Mesendoderm (in vitro differentiated cells): ENCODE data around the gene PLCXD1.
"Not testable (repeated sequence)": the region's sequence is repeated elsewhere in the genome, so short reads cannot be mapped to it uniquely, and the experiment has no call there.

Experiments
- DNase-seq: peaks from one replicate; pipeline ENCODE4 v3.0.0; 2013
- H2AK5ac ChIP-seq: 2 replicates; pipeline ENCODE4 v1.6.1; 2013; ENCODE audit warnings: low read length, inconsistent platforms
- H2BK120ac ChIP-seq: 2 replicates; pipeline ENCODE4 v1.6.1; 2013; ENCODE audit warnings: low read depth, mild to moderate bottlenecking, low read length, moderate library complexity, mixed read lengths
- H2BK15ac ChIP-seq: replicated peaks from 2 replicates; pipeline ENCODE4 v1.6.1; 2013; ENCODE audit warnings: low read depth, mild to moderate bottlenecking, moderate library complexity
- H2BK5ac ChIP-seq: 2 replicates; pipeline ENCODE4 v1.6.1; 2013; ENCODE audit warnings: low read length, inconsistent platforms
- H3K18ac ChIP-seq: 2 replicates; pipeline ENCODE4 v1.6.1; 2013; ENCODE audit warnings: mild to moderate bottlenecking, low read length, mixed read lengths
- H3K23ac ChIP-seq: one replicate; pipeline ENCODE4 v1.6.1; 2013; ENCODE audit warnings: low read length
- H3K27ac ChIP-seq: 2 replicates; pipeline ENCODE4 v1.5.1; 2013; ENCODE audit warnings: low read depth, mild to moderate bottlenecking, inconsistent platforms, low read length, moderate library complexity
- H3K27me3 ChIP-seq: 2 replicates; pipeline ENCODE4 v1.6.1; 2013; ENCODE audit warnings: low read length, control low read depth, mild to moderate bottlenecking, inconsistent platforms; ENCODE audit not compliant: insufficient read depth, poor library complexity
- H3K36me3 ChIP-seq: 2 replicates; pipeline ENCODE4 v1.6.1; 2013; ENCODE audit warnings: low read length, inconsistent platforms; ENCODE audit not compliant: control insufficient read depth, insufficient read depth
- H3K4ac ChIP-seq: one replicate; pipeline ENCODE4 v1.6.1; 2013; ENCODE audit warnings: low read depth, mild to moderate bottlenecking, low read length, moderate library complexity
- H3K4me1 ChIP-seq: 2 replicates; pipeline ENCODE4 v1.6.1; 2013; ENCODE audit warnings: low read depth, low read length, inconsistent platforms; ENCODE audit not compliant: control insufficient read depth
- H3K4me2 ChIP-seq: 2 replicates; pipeline ENCODE4 v1.6.1; 2013; ENCODE audit warnings: low read length
- H3K4me3 ChIP-seq: 2 replicates; pipeline ENCODE4 v1.5.1; 2013; ENCODE audit warnings: mild to moderate bottlenecking, low read length
- H3K56ac ChIP-seq: one replicate; pipeline ENCODE4 v1.6.1; 2013; ENCODE audit warnings: low read length
- H3K79me1 ChIP-seq: 2 replicates; pipeline ENCODE4 v1.6.1; 2013; ENCODE audit warnings: low read length, inconsistent platforms
- H3K79me2 ChIP-seq: 2 replicates; pipeline ENCODE4 v1.6.1; 2013; ENCODE audit warnings: mild to moderate bottlenecking, low read length; ENCODE audit not compliant: control insufficient read depth, insufficient read depth
- H3K9ac ChIP-seq: 2 replicates; pipeline ENCODE4 v1.6.1; 2013; ENCODE audit warnings: low read length, inconsistent platforms
- H4K5ac ChIP-seq: one replicate; pipeline ENCODE4 v1.6.1; 2013; ENCODE audit warnings: low read length
- H4K8ac ChIP-seq: one replicate; pipeline ENCODE4 v1.6.1; 2013; ENCODE audit warnings: low read depth, mild to moderate bottlenecking, control low read depth, low read length, moderate library complexity
- WGBS: extraction: QIAGEN DNeasy Blood & Tissue Kit; methylation state at CpG from one replicate; pipeline ENCODE4 v1.1.7; 2013; ENCODE audit warnings: low lambda C conversion rate, missing lambda C conversion rate; ENCODE audit not compliant: insufficient coverage; ENCODE audit errors: extremely low coverage; 5-methylcytosine and 5-hydroxymethylcytosine counted together

PLCXD1 gene

DNA sequence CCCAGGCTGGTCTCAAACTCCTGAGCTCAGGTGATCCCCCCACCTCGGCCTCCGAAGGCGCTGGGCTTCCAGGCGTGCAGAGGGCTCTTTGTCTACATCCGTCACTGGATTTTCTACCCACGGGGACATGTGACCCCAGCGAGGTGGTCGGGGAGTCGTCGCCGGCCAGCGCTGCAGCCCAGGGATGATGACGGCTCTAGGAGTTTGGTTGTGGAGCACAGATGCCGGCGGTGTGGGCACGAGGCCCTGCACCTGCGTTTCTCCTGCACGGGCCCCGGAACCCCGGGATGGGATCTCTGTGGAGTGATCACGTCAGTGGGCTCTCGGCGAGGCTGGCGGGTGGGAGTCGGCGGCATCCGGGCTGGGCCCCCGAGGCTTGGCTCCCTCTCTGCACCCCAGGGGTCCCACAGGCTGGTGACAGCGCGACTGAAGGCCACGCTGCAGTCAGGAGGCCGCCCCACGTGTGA lies 46.5 kb downstream of the PLCXD1 start:
- H3K4me3 ChIP-seq = no peak overlapping the region
- no peaks in the 10 kb centered on the region for H3K4me1 ChIP-seq
- no peak overlapping the region for H3K9ac ChIP-seq
- no peak overlapping the region for H3K18ac ChIP-seq
- H2BK15ac ChIP-seq = no peak overlapping the region
- H3K79me2 ChIP-seq = no peaks in the 10 kb centered on the region
- H3K4me2 ChIP-seq = no peak overlapping the region
- H2AK5ac ChIP-seq = no peak overlapping the region
- no peak overlapping the region for H3K4ac ChIP-seq
- no peak overlapping the region for H2BK120ac ChIP-seq
- WGBS = no CpG with 5 or more reads among the region's 33 CpGs
- H4K8ac ChIP-seq = no peak overlapping the region
- H3K27me3 ChIP-seq = no peaks in the 10 kb centered on the region
- H4K5ac ChIP-seq = no peak overlapping the region
- H2BK5ac ChIP-seq = no peak overlapping the region
- H3K36me3 ChIP-seq = no peaks in the 10 kb centered on the region
- H3K56ac ChIP-seq = no peak overlapping the region
- H3K27ac ChIP-seq = no peak overlapping the region
- no peak overlapping the region for H3K23ac ChIP-seq
- H3K79me1 ChIP-seq = no peaks in the 10 kb centered on the region
- no peak for DNase-seq

GRCh38 chrX:329291-329910 lies 48.2 kb downstream of the PLCXD1 start:
- no peaks in the 10 kb centered on the region for H3K79me2 ChIP-seq
- no peak overlapping the region for H3K56ac ChIP-seq
- H2BK15ac ChIP-seq = no peak overlapping the region
- no peak overlapping the region for H3K4me2 ChIP-seq
- H2AK5ac ChIP-seq = no peak overlapping the region
- H3K23ac ChIP-seq = no peak overlapping the region
- H2BK120ac ChIP-seq = no peak overlapping the region
- no peak overlapping the region for H2BK5ac ChIP-seq
- no peak for DNase-seq
- WGBS = no CpG with 5 or more reads among the region's 23 CpGs
- H3K4me1 ChIP-seq = no peaks in the 10 kb centered on the region
- H3K79me1 ChIP-seq = no peaks in the 10 kb centered on the region
- H3K27ac ChIP-seq = no peak overlapping the region
- no peak overlapping the region for H3K4me3 ChIP-seq
- no peak overlapping the region for H3K9ac ChIP-seq
- H3K18ac ChIP-seq = no peak overlapping the region
- no peak overlapping the region for H4K8ac ChIP-seq
- no peak overlapping the region for H4K5ac ChIP-seq
- H3K27me3 ChIP-seq = no peaks in the 10 kb centered on the region
- no peaks in the 10 kb centered on the region for H3K36me3 ChIP-seq
- H3K4ac ChIP-seq = no peak overlapping the region

GRCh38 chrX:330141-330725 lies 49.1 kb downstream of the PLCXD1 start:
- H2BK120ac ChIP-seq, H3K4me3 ChIP-seq, H2BK5ac ChIP-seq, H3K56ac ChIP-seq, H3K27me3 ChIP-seq, H4K5ac ChIP-seq, H3K18ac ChIP-seq, H3K36me3 ChIP-seq, H2BK15ac ChIP-seq, H3K4ac ChIP-seq, H3K4me1 ChIP-seq, H3K9ac ChIP-seq, H4K8ac ChIP-seq, H2AK5ac ChIP-seq, H3K79me1 ChIP-seq, H3K4me2 ChIP-seq, H3K79me2 ChIP-seq, H3K27ac ChIP-seq, DNase-seq, H3K23ac ChIP-seq: not testable (repeated sequence)
- WGBS = no CpG with 5 or more reads among the region's 29 CpGs

GRCh38 chrX:330726-331150 lies 49.6 kb downstream of the PLCXD1 start:
- H3K27me3 ChIP-seq = no peaks in the 10 kb centered on the region
- DNase-seq = no peak
- H3K79me2 ChIP-seq = no peaks in the 10 kb centered on the region
- H3K4me1 ChIP-seq = no peaks in the 10 kb centered on the region
- no peaks in the 10 kb centered on the region for H3K79me1 ChIP-seq
- H3K4me3 ChIP-seq = no peak overlapping the region
- no peak overlapping the region for H3K27ac ChIP-seq
- no peak overlapping the region for H3K4ac ChIP-seq
- no peak overlapping the region for H3K23ac ChIP-seq
- no peak overlapping the region for H3K4me2 ChIP-seq
- no peak overlapping the region for H4K5ac ChIP-seq
- no peak overlapping the region for H2BK120ac ChIP-seq
- H3K18ac ChIP-seq = no peak overlapping the region
- H4K8ac ChIP-seq = no peak overlapping the region
- WGBS = no CpG with 5 or more reads among the region's 28 CpGs
- H2BK15ac ChIP-seq = no peak overlapping the region
- H2BK5ac ChIP-seq = no peak overlapping the region
- H2AK5ac ChIP-seq = no peak overlapping the region
- H3K9ac ChIP-seq = no peak overlapping the region
- peak overlapping the region; percentile 70 for H3K56ac ChIP-seq
- no peaks in the 10 kb centered on the region for H3K36me3 ChIP-seq

GRCh38 chrX:331151-331824 lies 50.1 kb downstream of the PLCXD1 start:
- Histone ChIP-seq H3K23ac (no peak overlapping the region), H3K36me3 (peaks cover 1% of the 10 kb centered on the region), H3K79me1 (no peaks in the 10 kb centered on the region), H4K5ac (no peak overlapping the region), H2BK120ac (no peak overlapping the region), H3K4ac (no peak overlapping the region), H3K56ac (peak overlapping the region; percentile 70), H2BK5ac (no peak overlapping the region), H3K4me2 (peak overlapping the region; percentile 20), H4K8ac (no peak overlapping the region), H3K27ac (no peak overlapping the region), H3K18ac (no peak overlapping the region), H3K9ac (peak overlapping the region; percentile 48), H3K79me2 (no peaks in the 10 kb centered on the region), H2AK5ac (no peak overlapping the region), H3K27me3 (no peaks in the 10 kb centered on the region), H3K4me3 (no peak overlapping the region), H3K4me1 (no peaks in the 10 kb centered on the region), H2BK15ac (no peak overlapping the region)
- no peak for DNase-seq
- no CpG with 5 or more reads among the region's 51 CpGs for whole genome bisulfite sequencing
